Measurements from ENCODE around the gene CUX1. TPM values are rescaled to one million over a fixed set of nuclear protein-coding genes. Genes with fewer than 3 reads are reported as not detected.

CUX1 gene
- total RNA-seq, 1 experiment from 2014 or later, result 53.5 TPM

DNA sequence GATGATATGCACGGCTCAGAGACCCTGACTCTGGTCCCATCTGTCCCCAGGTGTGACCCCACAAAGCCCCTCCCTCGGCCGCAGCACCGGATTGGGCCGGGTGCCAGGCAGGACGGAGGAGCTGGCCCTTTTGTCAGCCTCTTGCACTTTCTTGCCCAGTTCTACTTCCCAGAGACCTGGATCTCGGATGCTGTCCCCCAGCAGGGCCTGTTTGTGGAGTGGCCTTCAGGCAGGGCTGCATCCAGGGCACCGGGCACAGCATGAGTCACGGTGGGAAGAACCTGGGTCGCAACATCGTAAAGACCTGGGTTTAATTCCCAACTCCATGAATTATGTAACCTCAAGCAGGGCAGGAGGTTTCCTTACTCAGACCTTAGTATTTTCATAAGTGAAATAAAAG lies 310.9 kb downstream of the CUX1 start:
- Histone ChIP-seq H2BK12ac (ENCODE audit: insufficient read length, low read depth, low read length) (no peak overlapping the region), H3K9me3 (ENCODE audit: control insufficient read depth, low read depth, low read length) (no peaks in the 10 kb centered on the region), H3K79me2 (ENCODE audit: insufficient read depth, low read length) (no peaks in the 10 kb centered on the region), H2AK5ac (ENCODE audit: insufficient read length, low read length) (no peak overlapping the region), H3K4ac (ENCODE audit: low read depth, low read length) (no peak overlapping the region), H2BK5ac (ENCODE audit: insufficient read length, low read length) (no peak overlapping the region), H3K27ac (ENCODE audit: insufficient read length, low read depth, low read length) (no peak overlapping the region), H2AFZ (ENCODE audit: low read length) (no peak overlapping the region), H3K4me2 (ENCODE audit: insufficient read depth, insufficient read length, low read length) (no peak overlapping the region), H4K5ac (ENCODE audit: insufficient read length, low read depth, low read length) (no peak overlapping the region), H2BK20ac (ENCODE audit: low read depth, low read length, poor library complexity, severe bottlenecking) (no peak overlapping the region), H4K20me1 (ENCODE audit: control insufficient read depth, insufficient read depth, insufficient read length) (no peaks in the 10 kb centered on the region), H3K79me1 (ENCODE audit: insufficient read depth, low read depth, low read length, poor library complexity, severe bottlenecking) (no peaks in the 10 kb centered on the region), H3K27me3 (ENCODE audit: insufficient read depth, low read length) (no peaks in the 10 kb centered on the region), H3K23me2 (ENCODE audit: insufficient read length, low read depth, low read length, poor library complexity, severe bottlenecking) (no peaks in the 10 kb centered on the region), H3K9ac (ENCODE audit: extremely low read depth, insufficient read length, low read length) (no peak overlapping the region), H3K23ac (ENCODE audit: insufficient read length, low read depth, low read length) (no peak overlapping the region), H4K91ac (ENCODE audit: insufficient read length, low read depth, low read length) (no peak overlapping the region), H3K4me1 (ENCODE audit: insufficient read depth, low read length) (no peaks in the 10 kb centered on the region), H4K8ac (replicated peaks; ENCODE audit: insufficient read length, low read depth, low read length) (no peak overlapping the region), H3K18ac (ENCODE audit: insufficient read length, low read depth, low read length) (no peak overlapping the region), H2BK15ac (ENCODE audit: low read depth, low read length) (no peak overlapping the region), H3K56ac (ENCODE audit: insufficient read length, low read depth, low read length) (no peak overlapping the region), H2BK120ac (ENCODE audit: low read depth, low read length, poor library complexity, severe bottlenecking) (no peak overlapping the region), H3T11ph (ENCODE audit: low read length) (no peak overlapping the region), H3K14ac (ENCODE audit: insufficient read depth, low read length) (no peak overlapping the region)
- H3K27ac Mint-ChIP-seq, result no peak overlapping the region
- H3K36me3 Mint-ChIP-seq (ENCODE audit: insufficient read depth in 1 of 3, low read depth in 3 of 3), result peaks cover 18 to 40% (median 26%) of the 10 kb centered on the region in 3 experiments
- no CpG with 5 or more reads among the region's 11 CpGs for WGBS (ENCODE audit: extremely low coverage, insufficient read length, low lambda C conversion rate)
- DNase-seq, result no peak
- H3K4me3 Mint-ChIP-seq, result no peak overlapping the region
- peaks cover 2% of the 10 kb centered on the region; the same call in 1 of the 2 replicates for H3K27me3 Mint-ChIP-seq (ENCODE audit: low read depth)
- TF ChIP-seq, protein P1, sequence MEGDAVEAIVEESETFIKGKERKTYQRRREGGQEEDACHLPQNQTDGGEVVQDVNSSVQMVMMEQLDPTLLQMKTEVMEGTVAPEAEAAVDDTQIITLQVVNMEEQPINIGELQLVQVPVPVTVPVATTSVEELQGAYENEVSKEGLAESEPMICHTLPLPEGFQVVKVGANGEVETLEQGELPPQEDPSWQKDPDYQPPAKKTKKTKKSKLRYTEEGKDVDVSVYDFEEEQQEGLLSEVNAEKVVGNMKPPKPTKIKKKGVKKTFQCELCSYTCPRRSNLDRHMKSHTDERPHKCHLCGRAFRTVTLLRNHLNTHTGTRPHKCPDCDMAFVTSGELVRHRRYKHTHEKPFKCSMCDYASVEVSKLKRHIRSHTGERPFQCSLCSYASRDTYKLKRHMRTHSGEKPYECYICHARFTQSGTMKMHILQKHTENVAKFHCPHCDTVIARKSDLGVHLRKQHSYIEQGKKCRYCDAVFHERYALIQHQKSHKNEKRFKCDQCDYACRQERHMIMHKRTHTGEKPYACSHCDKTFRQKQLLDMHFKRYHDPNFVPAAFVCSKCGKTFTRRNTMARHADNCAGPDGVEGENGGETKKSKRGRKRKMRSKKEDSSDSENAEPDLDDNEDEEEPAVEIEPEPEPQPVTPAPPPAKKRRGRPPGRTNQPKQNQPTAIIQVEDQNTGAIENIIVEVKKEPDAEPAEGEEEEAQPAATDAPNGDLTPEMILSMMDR (conservative IDR thresholded peaks at IDR 0.05), result no peak
- H3K9me3 Mint-ChIP-seq, result peaks cover 5 to 6% of the 10 kb centered on the region in 2 experiments; a peak in 2 of 5 replicates
- peaks cover 16 to 24% of the 10 kb centered on the region in 2 experiments for H3K4me1 Mint-ChIP-seq

All from H9 (cell line).